ENCODE results near the gene RCC2.

RCC2 gene

DNA sequence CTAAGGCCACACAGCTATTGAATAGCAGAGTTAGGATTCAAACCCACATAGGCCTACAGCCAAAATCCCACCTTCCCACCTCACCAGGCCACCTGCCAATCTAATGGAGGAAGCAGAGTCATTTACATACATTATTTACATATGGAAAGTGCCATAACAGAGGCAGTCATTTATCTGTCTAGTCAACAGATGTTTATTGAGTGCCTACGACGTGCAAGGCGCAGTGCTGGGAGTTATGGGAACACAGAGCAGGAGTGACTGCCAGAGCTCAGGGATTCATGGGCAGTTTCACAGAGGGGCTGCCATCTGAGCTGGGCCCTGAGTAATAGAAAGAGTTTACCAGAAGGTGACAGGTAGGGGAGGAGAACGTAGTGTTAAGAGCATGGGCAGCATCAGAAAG is 77.8 kb downstream of the RCC2 start:
- H3K27ac ChIP-seq (ENCODE audit: low read depth, low read length) = no peak overlapping the region
- H3K4me1 ChIP-seq (ENCODE audit: control insufficient read depth in 1 of 2, insufficient read depth in 2 of 2, low read length in 2 of 2) = no peaks in the 10 kb centered on the region
- peaks cover 0 to 5% of the 10 kb centered on the region in 2 donors for H3K27me3 ChIP-seq (ENCODE audit: control insufficient read depth in 1 of 2, insufficient read depth in 2 of 2, low read length in 2 of 2)
- H3K9ac ChIP-seq (ENCODE audit: low read depth in 1 of 2, low read length in 2 of 2) = no peak overlapping the region
- no peak overlapping the region for H3K4me3 ChIP-seq (ENCODE audit: low read depth in 1 of 2, low read length in 2 of 2)
- H3K36me3 ChIP-seq (ENCODE audit: control insufficient read depth in 1 of 2, insufficient read depth in 2 of 2, low read length in 2 of 2) = no peaks in the 10 kb centered on the region
- H3K9me3 ChIP-seq (ENCODE audit: control insufficient read depth in 1 of 2, low read length in 2 of 2) = no peaks in the 10 kb centered on the region

DNA sequence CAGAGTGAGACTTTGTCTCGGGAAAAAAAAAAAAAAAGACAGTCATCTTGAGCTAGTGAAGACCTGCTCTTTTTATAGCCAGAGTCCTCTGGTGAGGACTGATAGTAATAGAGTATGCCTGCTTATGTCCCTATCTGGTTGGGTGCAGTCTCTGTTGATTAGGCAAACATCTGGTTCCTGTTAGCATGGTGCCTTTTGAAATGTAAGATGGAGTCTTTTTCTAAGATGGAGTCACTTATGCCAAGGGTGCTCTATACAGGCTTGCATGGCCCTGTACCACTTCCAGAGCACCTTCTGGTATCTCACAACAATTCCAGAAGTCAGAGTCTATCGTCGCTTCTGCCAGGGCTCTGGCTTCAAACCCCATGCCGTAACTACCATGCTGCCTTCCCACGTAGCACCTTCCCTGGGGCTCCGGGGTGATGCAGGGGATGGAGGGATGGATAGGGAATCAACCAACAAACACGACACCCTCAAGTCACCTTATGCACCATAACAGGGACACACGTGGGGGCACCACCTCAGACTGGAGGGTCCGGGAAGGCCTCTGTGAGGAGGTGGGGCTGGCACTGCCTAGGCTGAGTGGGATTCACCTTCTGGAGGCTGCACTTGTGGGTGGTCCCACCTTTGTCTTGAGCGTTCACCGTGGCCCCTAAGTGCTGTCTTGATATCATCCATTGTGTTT is 79.1 kb downstream of the RCC2 start:
- Histone ChIP-seq H3K36me3 (ENCODE audit: control insufficient read depth in 1 of 2, insufficient read depth in 2 of 2, low read length in 2 of 2) (no peaks in the 10 kb centered on the region), H3K9ac (ENCODE audit: low read depth in 1 of 2, low read length in 2 of 2) (no peak overlapping the region), H3K27ac (ENCODE audit: low read depth, low read length) (no peak overlapping the region), H3K27me3 (ENCODE audit: control insufficient read depth in 1 of 2, insufficient read depth in 2 of 2, low read length in 2 of 2) (peaks cover 0 to 5% of the 10 kb centered on the region in 2 donors), H3K4me1 (ENCODE audit: control insufficient read depth in 1 of 2, insufficient read depth in 2 of 2, low read length in 2 of 2) (no peaks in the 10 kb centered on the region), H3K9me3 (ENCODE audit: control insufficient read depth in 1 of 2, low read length in 2 of 2) (no peaks in the 10 kb centered on the region), H3K4me3 (ENCODE audit: low read depth in 1 of 2, low read length in 2 of 2) (no peak overlapping the region)

GRCh38 chr1:17359808-17360207 is 79.7 kb downstream of the RCC2 start:
- no peak overlapping the region for H3K4me3 ChIP-seq (ENCODE audit: low read depth in 1 of 2, low read length in 2 of 2)
- H3K9ac ChIP-seq (ENCODE audit: low read depth in 1 of 2, low read length in 2 of 2) = no peak overlapping the region
- H3K27me3 ChIP-seq (ENCODE audit: control insufficient read depth in 1 of 2, insufficient read depth in 2 of 2, low read length in 2 of 2) = peaks cover 0 to 5% of the 10 kb centered on the region in 2 donors
- H3K4me1 ChIP-seq (ENCODE audit: control insufficient read depth in 1 of 2, insufficient read depth in 2 of 2, low read length in 2 of 2) = no peaks in the 10 kb centered on the region
- H3K9me3 ChIP-seq (ENCODE audit: control insufficient read depth in 1 of 2, low read length in 2 of 2) = no peaks in the 10 kb centered on the region
- H3K36me3 ChIP-seq (ENCODE audit: control insufficient read depth in 1 of 2, insufficient read depth in 2 of 2, low read length in 2 of 2) = no peaks in the 10 kb centered on the region
- H3K27ac ChIP-seq (ENCODE audit: low read depth, low read length) = no peak overlapping the region

GRCh38 chr1:17359031-17359430 is 80.4 kb downstream of the RCC2 start:
- H3K27me3 ChIP-seq (ENCODE audit: control insufficient read depth in 1 of 2, insufficient read depth in 2 of 2, low read length in 2 of 2) = peaks cover 0 to 5% of the 10 kb centered on the region in 2 donors
- H3K4me3 ChIP-seq (ENCODE audit: low read depth in 1 of 2, low read length in 2 of 2) = no peak overlapping the region
- H3K9me3 ChIP-seq (ENCODE audit: control insufficient read depth in 1 of 2, low read length in 2 of 2) = no peaks in the 10 kb centered on the region
- H3K4me1 ChIP-seq (ENCODE audit: control insufficient read depth in 1 of 2, insufficient read depth in 2 of 2, low read length in 2 of 2) = no peaks in the 10 kb centered on the region
- no peak overlapping the region for H3K27ac ChIP-seq (ENCODE audit: low read depth, low read length)
- no peaks in the 10 kb centered on the region for H3K36me3 ChIP-seq (ENCODE audit: control insufficient read depth in 1 of 2, insufficient read depth in 2 of 2, low read length in 2 of 2)
- H3K9ac ChIP-seq (ENCODE audit: low read depth in 1 of 2, low read length in 2 of 2) = no peak overlapping the region

DNA sequence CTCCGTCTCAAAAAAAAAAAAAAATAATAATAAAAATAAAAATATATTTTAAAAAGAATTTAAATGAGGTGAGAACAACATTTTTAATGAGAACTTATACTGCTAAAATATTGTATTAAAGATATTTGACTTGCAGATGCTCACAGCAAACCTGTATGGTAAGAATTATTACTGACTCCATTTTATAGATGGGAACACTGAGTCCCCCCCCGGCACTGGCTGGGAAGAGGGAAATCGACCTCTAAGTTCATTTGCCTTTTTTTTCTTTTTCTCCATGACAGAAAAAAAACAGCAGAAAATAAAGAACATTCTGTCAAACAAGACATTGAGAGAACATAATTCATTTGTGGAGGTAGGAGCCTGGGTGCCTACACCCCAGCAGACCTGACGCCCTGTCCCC is 80.9 kb downstream of the RCC2 start:
- no peak overlapping the region for H3K4me3 ChIP-seq (ENCODE audit: low read depth in 1 of 2, low read length in 2 of 2)
- no peaks in the 10 kb centered on the region for H3K4me1 ChIP-seq (ENCODE audit: control insufficient read depth in 1 of 2, insufficient read depth in 2 of 2, low read length in 2 of 2)
- H3K27me3 ChIP-seq (ENCODE audit: control insufficient read depth in 1 of 2, insufficient read depth in 2 of 2, low read length in 2 of 2) = peaks cover 0 to 4% of the 10 kb centered on the region in 2 donors
- no peaks in the 10 kb centered on the region for H3K36me3 ChIP-seq (ENCODE audit: control insufficient read depth in 1 of 2, insufficient read depth in 2 of 2, low read length in 2 of 2)
- no peak overlapping the region for H3K27ac ChIP-seq (ENCODE audit: low read depth, low read length)
- H3K9me3 ChIP-seq (ENCODE audit: control insufficient read depth in 1 of 2, low read length in 2 of 2) = no peaks in the 10 kb centered on the region
- no peak overlapping the region for H3K9ac ChIP-seq (ENCODE audit: low read depth in 1 of 2, low read length in 2 of 2)
